Stimulated activated naive CD8-positive, alpha-beta T cell treated with anti-CD3 and anti-CD28 coated beads, Interleukin-15, Interleukin-2, amounts not matched to agents 100 ng/mL and 50 ng/mL, for 24 hours (primary cell): ENCODE measurements around the gene NSD2.

Experiments
- H3K27ac Mint-ChIP-seq: one replicate; pipeline ENCODE4 v1.8.0; 2021; ENCODE audit warnings: mild to moderate bottlenecking, mixed read lengths
- H3K27me3 Mint-ChIP-seq: one replicate; pipeline ENCODE4 v1.8.0; 2021; ENCODE audit warnings: mixed read lengths
- H3K36me3 Mint-ChIP-seq: one replicate; pipeline ENCODE4 v1.8.0; 2021; ENCODE audit warnings: low read depth, mixed read lengths
- H3K4me1 Mint-ChIP-seq: one replicate; pipeline ENCODE4 v1.8.0; 2021; ENCODE audit warnings: low read depth, mixed read lengths
- H3K4me3 Mint-ChIP-seq: one replicate; pipeline ENCODE4 v1.8.0; 2021; ENCODE audit warnings: mild to moderate bottlenecking, mixed read lengths
- H3K9me3 Mint-ChIP-seq: one replicate; pipeline ENCODE4 v1.8.0; 2021; ENCODE audit warnings: mixed read lengths

Gene NSD2

GRCh38 chr4:1868293-1868692 is 2.9 kb upstream of the NSD2 start:
- Mint-ChIP-seq H3K27ac (no peak overlapping the region), H3K36me3 (peaks cover 11% of the 10 kb centered on the region)

GRCh38 chr4:1868912-1869311 is 2.3 kb upstream of the NSD2 start:
- Mint-ChIP-seq H3K27me3 (no peaks in the 10 kb centered on the region), H3K36me3 (peaks cover 12% of the 10 kb centered on the region), H3K4me3 (no peak overlapping the region), H3K4me1 (peaks cover 27% of the 10 kb centered on the region), H3K9me3 (no peaks in the 10 kb centered on the region), H3K27ac (no peak overlapping the region)

More at GRCh38 chr4:1868293-1868692, 2.9 kb upstream of the NSD2 start:
- no peaks in the 10 kb centered on the region for H3K9me3 Mint-ChIP-seq
- peaks cover 25% of the 10 kb centered on the region for H3K4me1 Mint-ChIP-seq
- no peak overlapping the region for H3K4me3 Mint-ChIP-seq
- no peaks in the 10 kb centered on the region for H3K27me3 Mint-ChIP-seq

DNA sequence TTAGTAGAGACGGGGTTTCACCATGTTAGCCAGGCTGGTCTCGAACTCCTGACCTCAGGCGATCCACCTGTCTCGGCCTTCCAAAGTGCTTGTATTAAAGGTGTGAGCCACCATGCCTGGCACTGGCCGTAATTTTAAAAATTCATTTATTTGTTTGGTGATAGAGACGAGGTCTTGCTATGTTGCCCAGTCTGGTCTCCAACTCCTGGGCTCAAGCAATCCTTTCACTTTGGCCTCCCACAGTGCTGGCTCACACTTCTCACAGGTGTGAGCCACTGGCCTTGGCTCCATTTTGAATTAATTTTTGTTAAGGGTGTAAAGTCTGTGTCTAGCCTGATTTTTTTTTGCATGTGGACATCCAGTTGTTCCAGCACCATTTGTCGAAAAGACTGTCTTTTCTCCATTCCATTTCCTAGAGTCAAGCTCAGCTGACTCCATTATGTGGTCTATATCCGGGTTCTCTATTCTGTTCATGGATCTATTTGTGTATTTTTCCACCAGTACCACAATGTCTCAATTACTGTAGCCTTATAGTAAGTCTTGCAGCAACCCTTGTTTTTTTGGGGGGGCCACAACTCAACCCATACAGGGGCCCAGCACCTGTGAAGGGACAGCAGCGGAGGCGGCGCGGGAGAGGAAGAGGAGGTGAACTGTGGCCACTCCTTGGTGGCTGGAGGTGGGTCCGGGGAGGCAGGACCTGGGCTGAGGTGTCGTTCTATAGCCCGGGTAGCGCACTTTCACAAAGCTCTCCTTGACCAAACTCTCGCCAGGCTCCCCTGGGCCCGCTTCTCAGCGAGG is 1.5 kb upstream of the NSD2 start:
- H3K9me3 Mint-ChIP-seq, result no peaks in the 10 kb centered on the region
- peak overlapping the region; percentile 82 for H3K4me3 Mint-ChIP-seq
- H3K27me3 Mint-ChIP-seq, result no peaks in the 10 kb centered on the region
- H3K36me3 Mint-ChIP-seq, result peaks cover 20% of the 10 kb centered on the region
- H3K4me1 Mint-ChIP-seq, result peaks cover 35% of the 10 kb centered on the region
- peak overlapping the region; percentile 90 for H3K27ac Mint-ChIP-seq

DNA sequence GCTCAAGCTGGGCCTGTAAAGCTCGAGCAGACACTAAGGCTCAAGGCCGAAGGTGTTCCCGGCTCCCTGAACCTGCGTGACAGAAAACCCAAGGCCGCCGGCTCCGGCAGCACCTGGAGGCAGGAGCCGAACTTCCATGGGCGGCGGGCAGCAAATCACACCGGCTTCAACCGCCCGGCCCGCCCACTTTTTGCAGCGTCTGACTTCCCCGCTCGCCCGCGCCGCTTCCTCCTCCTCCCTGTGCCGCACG is 940 bp upstream of the NSD2 start:
- Mint-ChIP-seq H3K27ac (peak overlapping the region; percentile 90), H3K9me3 (no peaks in the 10 kb centered on the region), H3K27me3 (no peaks in the 10 kb centered on the region), H3K36me3 (peaks cover 20% of the 10 kb centered on the region), H3K4me1 (peaks cover 37% of the 10 kb centered on the region), H3K4me3 (peak overlapping the region; percentile 82)

DNA sequence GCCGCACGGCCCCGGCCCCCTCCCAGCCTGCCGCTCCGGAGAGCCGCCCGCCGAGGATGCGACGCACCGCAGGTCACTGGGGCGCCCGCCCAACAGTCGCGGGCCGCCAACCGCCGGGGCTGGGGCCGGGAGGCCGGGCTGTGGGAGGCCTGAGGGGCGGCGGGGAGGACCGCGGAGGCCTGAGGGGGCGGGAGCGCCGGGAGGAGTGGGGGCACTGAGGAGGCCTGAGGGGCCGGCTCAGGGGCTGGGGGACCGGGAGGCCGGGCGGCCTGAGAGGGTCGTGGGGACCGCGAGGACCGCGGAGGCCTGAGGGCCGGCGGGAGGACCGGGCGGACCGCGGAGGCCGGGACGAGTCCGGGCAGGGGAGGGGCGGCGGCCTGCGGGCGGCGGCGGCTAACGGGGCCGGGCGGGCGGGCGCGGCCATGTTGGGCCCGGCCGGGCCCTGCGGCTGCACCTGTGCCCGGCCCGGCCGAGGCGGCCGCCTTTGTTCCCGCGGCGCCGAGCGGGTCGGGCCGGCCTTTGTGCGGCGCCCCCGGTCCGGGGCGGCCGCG is 353 bp downstream of the NSD2 start:
- Mint-ChIP-seq H3K27ac (no peak overlapping the region), H3K4me1 (peaks cover 37% of the 10 kb centered on the region), H3K9me3 (no peaks in the 10 kb centered on the region), H3K36me3 (peaks cover 20% of the 10 kb centered on the region), H3K4me3 (no peak overlapping the region), H3K27me3 (no peaks in the 10 kb centered on the region)

- H3K27ac Mint-ChIP-seq, result peak overlapping the region; percentile 95
These were observed 1.7 kb downstream of the NSD2 start for GRCh38 chr4:1872870-1873269.

DNA sequence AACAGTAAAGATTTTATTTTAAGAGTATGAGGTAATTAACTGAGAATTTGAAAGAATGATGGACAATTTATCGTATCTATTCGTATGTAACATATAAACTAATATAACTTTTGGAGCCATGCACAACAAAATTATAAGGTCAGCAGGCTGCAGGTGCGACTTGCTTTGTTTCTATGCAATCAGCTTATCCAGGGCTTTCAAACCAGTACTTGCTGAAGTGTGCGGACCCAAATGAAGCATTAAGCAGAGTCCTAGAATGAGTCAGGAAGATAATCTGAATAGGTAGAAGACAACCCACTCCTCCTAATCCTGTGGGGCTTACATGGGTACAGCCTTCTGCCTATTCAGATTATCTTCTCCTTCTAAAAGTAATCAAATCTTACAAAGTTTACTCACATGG is 2.1 kb downstream of the NSD2 start:
- peak overlapping the region; percentile 95 for H3K27ac Mint-ChIP-seq
- peaks cover 29% of the 10 kb centered on the region for H3K36me3 Mint-ChIP-seq
- H3K4me3 Mint-ChIP-seq, result peak overlapping the region; percentile 96
- H3K4me1 Mint-ChIP-seq, result peaks cover 42% of the 10 kb centered on the region
- no peaks in the 10 kb centered on the region for H3K9me3 Mint-ChIP-seq
- H3K27me3 Mint-ChIP-seq, result no peaks in the 10 kb centered on the region

More at GRCh38 chr4:1872870-1873269, 1.7 kb downstream of the NSD2 start:
- H3K36me3 Mint-ChIP-seq, result peaks cover 27% of the 10 kb centered on the region
- no peaks in the 10 kb centered on the region for H3K27me3 Mint-ChIP-seq
- H3K4me1 Mint-ChIP-seq, result peaks cover 42% of the 10 kb centered on the region
- H3K4me3 Mint-ChIP-seq, result peak overlapping the region; percentile 96
- no peaks in the 10 kb centered on the region for H3K9me3 Mint-ChIP-seq

GRCh38 chr4:1873776-1874175 is 2.6 kb downstream of the NSD2 start:
- Mint-ChIP-seq H3K36me3 (peaks cover 34% of the 10 kb centered on the region), H3K4me3 (peak overlapping the region; percentile 96), H3K27ac (no peak overlapping the region), H3K4me1 (peaks cover 42% of the 10 kb centered on the region), H3K9me3 (no peaks in the 10 kb centered on the region), H3K27me3 (no peaks in the 10 kb centered on the region)

- H3K4me1 Mint-ChIP-seq, result peaks cover 42% of the 10 kb centered on the region
- no peak overlapping the region for H3K4me3 Mint-ChIP-seq
- no peak overlapping the region for H3K27ac Mint-ChIP-seq
- peaks cover 34% of the 10 kb centered on the region for H3K36me3 Mint-ChIP-seq
- H3K9me3 Mint-ChIP-seq, result no peaks in the 10 kb centered on the region
- H3K27me3 Mint-ChIP-seq, result no peaks in the 10 kb centered on the region
These were observed 3.0 kb downstream of the NSD2 start for GRCh38 chr4:1874201-1874600.

- Mint-ChIP-seq H3K4me3 (no peak overlapping the region), H3K9me3 (no peaks in the 10 kb centered on the region), H3K4me1 (peaks cover 18% of the 10 kb centered on the region), H3K36me3 (peaks cover 39% of the 10 kb centered on the region), H3K27ac (no peak overlapping the region), H3K27me3 (no peaks in the 10 kb centered on the region)
These were observed 8.3 kb downstream of the NSD2 start for GRCh38 chr4:1879485-1879884.

DNA sequence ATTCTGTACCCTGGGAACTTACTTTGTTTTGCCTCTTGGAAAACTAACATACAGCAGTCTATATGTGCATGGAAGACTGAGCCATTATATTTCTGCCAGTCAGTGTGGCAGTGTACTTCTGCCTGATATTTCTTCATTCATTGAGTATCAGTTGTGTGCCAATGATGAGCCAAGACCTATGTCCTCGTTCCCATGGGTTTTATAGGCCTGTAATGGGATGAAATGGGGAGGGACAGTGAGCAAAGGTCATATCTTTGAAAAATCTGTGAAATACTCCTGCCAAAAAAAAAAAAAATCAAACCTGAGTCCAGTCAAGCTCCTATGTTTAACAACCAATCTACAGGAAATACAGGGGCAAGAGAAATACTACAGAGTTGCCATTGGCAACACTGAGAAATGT is 9.1 kb downstream of the NSD2 start:
- no peak overlapping the region for H3K4me3 Mint-ChIP-seq
- no peaks in the 10 kb centered on the region for H3K27me3 Mint-ChIP-seq
- no peaks in the 10 kb centered on the region for H3K9me3 Mint-ChIP-seq
- peaks cover 36% of the 10 kb centered on the region for H3K36me3 Mint-ChIP-seq
- peaks cover 14% of the 10 kb centered on the region for H3K4me1 Mint-ChIP-seq
- no peak overlapping the region for H3K27ac Mint-ChIP-seq

DNA sequence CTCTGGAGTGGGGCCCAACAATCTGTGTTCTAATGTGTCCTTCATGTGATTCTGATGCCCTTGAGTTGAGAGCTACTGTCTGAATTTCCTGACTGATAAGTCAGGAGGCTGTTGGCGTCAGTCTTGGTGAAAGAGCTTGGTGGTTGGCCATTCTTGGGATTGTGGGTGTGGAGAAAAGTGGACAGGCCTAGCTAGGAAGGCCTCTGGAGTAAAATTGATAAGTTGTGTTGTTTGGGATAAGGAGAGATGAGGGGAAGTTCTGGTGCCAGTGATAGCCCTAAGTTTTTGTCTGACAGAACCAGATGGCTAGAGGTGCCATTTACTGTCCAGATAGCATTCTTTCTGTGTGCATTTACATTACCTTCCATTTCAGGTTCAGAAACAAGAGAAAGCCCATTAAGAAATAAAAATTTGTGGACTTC is 11.7 kb downstream of the NSD2 start:
- Mint-ChIP-seq H3K27me3 (no peaks in the 10 kb centered on the region), H3K4me1 (peaks cover 18% of the 10 kb centered on the region), H3K27ac (peak overlapping the region; percentile 13), H3K36me3 (peaks cover 29% of the 10 kb centered on the region), H3K4me3 (no peak overlapping the region), H3K9me3 (no peaks in the 10 kb centered on the region)

DNA sequence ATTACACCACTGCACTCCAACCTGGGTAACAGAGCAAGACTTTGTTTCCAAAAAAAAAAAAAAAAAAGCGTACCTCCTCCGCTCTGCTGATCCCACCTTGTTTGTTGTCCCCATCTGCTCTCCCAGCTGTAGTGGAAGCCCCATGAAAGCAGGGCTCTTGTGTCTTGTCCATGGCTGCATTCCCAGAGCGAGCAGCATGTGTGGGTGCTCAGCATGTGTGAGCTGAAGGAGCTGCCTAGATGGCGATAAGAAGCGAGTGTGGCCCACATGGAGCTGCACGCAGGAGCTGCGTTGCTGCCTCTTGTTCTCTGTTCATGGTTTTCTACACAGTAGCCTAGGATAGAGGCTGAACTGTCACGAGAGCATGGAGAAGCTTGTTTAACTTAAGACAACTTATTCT is 12.4 kb downstream of the NSD2 start:
- Mint-ChIP-seq H3K9me3 (no peaks in the 10 kb centered on the region), H3K36me3 (peaks cover 25% of the 10 kb centered on the region), H3K27ac (no peak overlapping the region), H3K27me3 (no peaks in the 10 kb centered on the region), H3K4me1 (peaks cover 19% of the 10 kb centered on the region), H3K4me3 (no peak overlapping the region)

DNA sequence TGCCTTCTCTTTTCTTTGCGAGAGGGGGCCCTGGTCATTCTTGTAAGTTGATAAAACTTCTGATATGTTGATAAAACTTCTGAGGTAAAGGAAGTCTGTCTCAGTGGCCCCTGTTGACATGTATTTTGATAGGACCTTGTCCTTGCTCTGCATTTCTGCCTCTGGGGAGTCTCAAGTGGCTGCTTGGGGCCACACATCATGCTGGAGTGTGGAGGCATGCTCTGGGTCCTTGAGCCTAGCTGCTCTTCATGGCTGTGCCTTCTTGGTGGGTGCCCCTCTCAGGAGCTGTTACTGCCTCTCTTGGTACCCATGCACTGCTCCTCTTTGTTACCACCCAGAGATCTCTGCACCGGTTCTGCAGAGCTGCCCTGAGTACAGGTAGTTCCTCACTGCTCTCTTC is 14.2 kb downstream of the NSD2 start:
- H3K27ac Mint-ChIP-seq, result no peak overlapping the region
- no peaks in the 10 kb centered on the region for H3K9me3 Mint-ChIP-seq
- H3K27me3 Mint-ChIP-seq, result no peaks in the 10 kb centered on the region
- no peak overlapping the region for H3K4me3 Mint-ChIP-seq
- peaks cover 17% of the 10 kb centered on the region for H3K4me1 Mint-ChIP-seq
- peaks cover 18% of the 10 kb centered on the region for H3K36me3 Mint-ChIP-seq

- Mint-ChIP-seq H3K4me3 (no peak overlapping the region), H3K9me3 (no peaks in the 10 kb centered on the region), H3K27ac (no peak overlapping the region), H3K36me3 (peaks cover 10% of the 10 kb centered on the region), H3K4me1 (peaks cover 16% of the 10 kb centered on the region), H3K27me3 (no peaks in the 10 kb centered on the region)
These were observed 15.9 kb downstream of the NSD2 start for GRCh38 chr4:1887052-1887451.
